ENCODE results near the gene CES1.
"Not testable (repeated sequence)": the region's sequence is repeated elsewhere in the genome, so short reads cannot be mapped to it uniquely, and the experiment has no call there.

Gene CES1

DNA sequence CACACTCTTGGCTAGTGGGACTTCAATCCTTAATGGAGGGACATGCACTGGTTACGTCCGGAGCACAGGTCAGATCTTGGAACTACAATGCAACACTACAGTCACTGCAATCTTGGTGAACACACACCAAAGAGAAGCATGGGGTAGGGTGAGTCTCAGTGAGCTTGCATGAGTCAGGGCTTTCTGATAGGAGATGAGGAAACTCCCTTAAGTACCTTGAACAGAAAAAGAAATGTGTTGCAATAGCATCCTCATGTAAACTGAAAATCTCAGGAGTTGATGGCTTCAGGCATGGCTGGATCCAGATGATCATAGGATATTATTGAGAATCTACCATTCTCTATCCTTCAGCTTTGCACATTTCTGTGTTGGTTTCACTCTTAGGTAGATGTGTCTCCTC, 54.1 kb downstream of the CES1 start:
- no peak for DNase-seq (ENCODE audit: low spot score)
- TF ChIP-seq, protein P1, sequence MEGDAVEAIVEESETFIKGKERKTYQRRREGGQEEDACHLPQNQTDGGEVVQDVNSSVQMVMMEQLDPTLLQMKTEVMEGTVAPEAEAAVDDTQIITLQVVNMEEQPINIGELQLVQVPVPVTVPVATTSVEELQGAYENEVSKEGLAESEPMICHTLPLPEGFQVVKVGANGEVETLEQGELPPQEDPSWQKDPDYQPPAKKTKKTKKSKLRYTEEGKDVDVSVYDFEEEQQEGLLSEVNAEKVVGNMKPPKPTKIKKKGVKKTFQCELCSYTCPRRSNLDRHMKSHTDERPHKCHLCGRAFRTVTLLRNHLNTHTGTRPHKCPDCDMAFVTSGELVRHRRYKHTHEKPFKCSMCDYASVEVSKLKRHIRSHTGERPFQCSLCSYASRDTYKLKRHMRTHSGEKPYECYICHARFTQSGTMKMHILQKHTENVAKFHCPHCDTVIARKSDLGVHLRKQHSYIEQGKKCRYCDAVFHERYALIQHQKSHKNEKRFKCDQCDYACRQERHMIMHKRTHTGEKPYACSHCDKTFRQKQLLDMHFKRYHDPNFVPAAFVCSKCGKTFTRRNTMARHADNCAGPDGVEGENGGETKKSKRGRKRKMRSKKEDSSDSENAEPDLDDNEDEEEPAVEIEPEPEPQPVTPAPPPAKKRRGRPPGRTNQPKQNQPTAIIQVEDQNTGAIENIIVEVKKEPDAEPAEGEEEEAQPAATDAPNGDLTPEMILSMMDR (IDR thresholded peaks at IDR 0.05; ENCODE audit: extremely low read depth, missing control alignments): no peak

DNA sequence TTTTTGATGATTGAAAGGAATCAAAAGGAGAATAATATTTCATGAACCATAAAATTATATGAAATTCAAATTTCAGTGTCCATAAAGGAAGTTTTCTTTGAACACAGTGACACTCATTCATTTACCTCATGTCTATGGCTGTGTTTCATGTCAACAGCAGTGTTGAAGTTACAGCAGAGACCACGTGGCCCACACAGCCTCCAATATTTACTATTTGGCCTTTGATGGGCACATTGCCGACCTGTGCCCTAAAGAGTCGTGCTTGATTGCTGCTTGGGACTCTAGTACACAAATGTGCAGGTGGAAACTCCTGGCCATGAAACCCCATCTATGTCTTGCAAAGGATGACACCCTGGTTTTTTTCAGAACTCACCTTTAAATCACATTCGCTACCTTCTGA, 57.0 kb downstream of the CES1 start:
- TF ChIP-seq, protein P1 (IDR thresholded peaks at IDR 0.05; ENCODE audit: extremely low read depth, missing control alignments): no peak
- DNase-seq (ENCODE audit: low spot score): no peak

DNA sequence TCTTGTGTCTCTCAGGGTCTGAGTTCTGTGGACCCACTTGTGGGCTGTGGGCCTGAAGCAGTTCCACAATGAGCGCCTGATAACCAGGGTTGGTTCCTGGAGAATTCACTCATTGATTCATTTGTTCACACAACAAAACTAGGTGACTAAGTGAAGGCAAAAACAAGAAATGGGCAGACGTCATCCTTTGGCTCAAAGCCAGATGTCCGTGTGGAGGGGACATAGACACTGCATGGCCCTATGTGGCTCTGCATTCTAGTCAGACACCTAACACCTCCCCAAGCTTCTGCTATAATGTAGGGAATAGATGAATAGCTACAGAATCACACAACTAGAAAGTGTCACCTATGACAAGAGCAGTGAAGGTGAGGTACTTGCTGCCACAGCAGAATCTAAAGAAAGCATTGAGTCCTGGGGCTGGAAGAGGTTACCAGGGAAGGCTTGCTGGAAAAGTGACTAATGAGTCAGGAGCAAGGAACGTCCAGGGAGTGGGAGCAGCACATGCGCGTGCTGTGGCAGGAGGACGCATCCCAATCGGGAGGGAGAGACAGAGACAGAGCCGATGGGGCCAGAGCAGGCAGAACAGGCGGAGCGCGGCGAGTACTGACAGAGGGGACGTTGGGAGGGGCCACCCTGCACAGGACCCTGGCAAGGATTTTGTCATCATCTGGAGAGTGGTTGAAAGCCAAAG, 58.9 kb downstream of the CES1 start:
- no peak for DNase-seq (ENCODE audit: low spot score)
- TF ChIP-seq, protein P1 (IDR thresholded peaks at IDR 0.05; ENCODE audit: extremely low read depth, missing control alignments): no peak

DNA sequence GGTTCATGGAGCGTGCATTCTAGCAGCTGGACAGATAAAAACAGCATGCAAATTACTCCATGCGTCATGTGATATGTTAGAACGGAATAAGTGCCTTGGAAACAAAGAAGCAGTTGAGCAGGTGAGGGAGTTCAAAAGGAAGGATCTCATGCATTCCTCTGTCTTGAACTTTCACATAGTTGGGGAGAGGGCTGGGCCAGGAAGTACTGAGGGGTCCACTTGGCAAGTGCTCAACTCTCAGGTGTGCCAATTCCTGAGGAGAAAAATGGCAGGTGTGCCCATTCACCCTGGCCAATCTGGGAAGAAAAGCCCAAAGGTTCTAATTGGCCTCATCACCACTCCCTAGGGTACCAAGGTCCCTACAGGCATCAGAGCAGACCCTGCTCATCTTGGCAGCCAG, 67.7 kb downstream of the CES1 start:
- no peak for DNase-seq (ENCODE audit: low spot score)
- TF ChIP-seq, protein P1 (IDR thresholded peaks at IDR 0.05; ENCODE audit: extremely low read depth, missing control alignments): no peak

DNA sequence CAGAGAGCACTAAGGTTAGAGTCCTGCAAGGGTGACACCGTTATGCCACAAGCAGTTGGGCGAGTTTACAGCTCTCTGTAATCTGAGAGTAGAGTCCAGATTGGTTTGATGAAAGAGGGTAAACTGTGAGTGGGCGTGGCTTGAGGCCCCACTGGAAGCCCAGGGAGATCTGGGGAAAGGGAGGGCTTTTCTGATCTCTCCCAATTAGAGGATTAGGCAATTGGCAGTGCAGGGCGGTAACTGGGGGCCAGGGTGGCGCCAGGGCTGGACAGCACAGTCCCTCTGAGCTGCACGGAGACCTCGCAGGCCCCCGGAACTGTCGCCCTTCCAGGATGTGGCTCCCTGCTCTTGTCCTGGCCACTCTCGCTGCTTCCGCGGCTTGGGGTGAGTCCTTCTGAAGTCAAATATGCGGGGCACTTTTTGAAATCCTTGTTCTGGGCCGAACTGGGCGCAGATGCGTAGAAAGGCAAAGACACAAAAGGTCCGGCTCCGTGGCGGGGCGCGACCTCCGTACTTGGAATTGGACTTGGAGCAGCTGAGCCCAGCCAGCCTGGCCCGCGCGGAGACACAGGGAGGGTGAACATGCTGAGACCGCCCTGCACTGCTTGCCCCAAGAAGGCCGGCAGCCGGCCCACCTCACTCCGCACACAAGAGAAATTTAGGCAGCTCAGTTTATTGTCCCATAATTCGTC, 72.4 kb downstream of the CES1 start:
- no peak for DNase-seq (ENCODE audit: low spot score)
- TF ChIP-seq, protein P1 (IDR thresholded peaks at IDR 0.05; ENCODE audit: extremely low read depth, missing control alignments): no peak

DNA sequence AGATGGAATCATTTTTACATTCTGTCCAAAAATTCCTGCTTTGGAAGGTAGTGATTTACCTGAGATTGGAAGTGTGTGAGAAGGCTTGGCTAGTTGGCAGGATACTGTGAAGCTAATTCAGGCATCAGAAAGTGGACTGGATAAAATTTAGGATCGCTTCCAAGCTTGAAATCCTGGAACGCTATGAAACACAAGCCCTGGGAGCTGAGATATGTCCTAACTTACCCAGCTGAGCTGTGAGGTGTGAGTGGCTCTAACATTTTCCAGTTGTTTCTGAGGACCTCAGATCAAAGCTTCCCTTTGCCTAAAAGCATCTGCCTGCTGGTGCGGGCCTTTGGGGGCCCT, 73.0 kb downstream of the CES1 start:
- DNase-seq (ENCODE audit: low spot score): not testable (repeated sequence)

DNA sequence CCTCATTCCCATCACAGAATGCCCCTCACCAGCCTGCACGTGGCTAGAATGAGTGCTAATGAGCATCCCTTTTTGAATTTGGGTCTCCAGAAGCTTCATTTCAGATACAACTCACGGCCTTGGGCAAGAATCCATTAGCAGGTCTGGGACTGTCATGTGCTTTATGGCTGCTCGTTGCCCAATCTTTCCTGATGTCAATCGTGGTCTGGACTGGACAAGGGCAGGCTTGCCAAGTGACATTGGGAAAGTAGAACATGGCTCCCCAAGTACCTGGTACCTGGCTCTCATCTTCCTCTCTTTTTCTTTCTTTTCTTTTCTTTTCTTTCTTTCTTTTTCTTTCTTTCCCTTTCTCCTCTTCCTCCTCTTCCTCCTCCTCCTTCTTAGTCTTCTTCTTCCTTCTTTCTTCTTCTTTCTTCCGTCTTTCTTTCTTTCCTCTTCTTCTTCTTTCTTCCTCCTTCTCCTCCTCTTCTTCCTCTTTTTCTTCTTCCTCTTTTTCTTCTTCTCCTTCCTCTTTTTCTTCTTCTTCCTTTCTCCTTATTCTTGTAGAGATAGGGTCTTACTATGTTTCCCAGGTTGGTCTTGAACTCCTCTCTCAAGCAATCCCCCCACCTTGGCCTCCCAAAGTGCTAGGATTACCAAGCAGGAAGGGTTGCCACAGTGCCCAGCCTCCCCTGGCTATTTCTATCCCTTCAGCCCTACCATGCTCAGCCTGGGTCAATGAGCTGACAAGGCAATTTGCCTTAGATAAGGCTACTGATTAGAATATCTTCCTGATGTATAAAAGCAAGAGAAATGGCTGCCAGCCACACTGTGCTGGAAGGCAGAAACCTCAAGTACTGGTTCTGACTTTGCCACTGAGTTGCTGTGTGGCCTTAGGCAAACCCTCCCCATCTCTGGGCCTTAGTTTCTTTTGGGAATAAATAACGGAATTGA, 75.0 kb downstream of the CES1 start:
- not testable (repeated sequence) for DNase-seq (ENCODE audit: low spot score)

DNA sequence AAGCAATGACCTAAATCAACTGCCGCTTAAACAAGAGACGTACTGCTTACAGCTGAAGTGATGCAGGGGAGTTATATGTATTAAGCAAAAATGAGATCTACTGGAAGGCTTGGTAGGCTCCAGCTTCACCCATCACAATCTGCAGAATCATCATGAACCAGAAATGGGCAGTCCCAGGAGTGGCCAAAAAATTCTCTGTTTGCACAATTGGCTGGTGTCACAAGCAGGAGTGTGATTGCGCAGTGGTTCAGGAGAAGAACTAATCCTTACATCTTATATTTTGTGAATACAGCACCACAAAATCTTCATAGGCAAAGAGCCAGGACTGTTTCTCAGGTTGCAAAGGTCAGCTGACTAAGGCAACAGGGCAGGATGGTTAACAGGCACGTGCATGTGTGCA, 75.9 kb downstream of the CES1 start:
- DNase-seq (ENCODE audit: low spot score): no peak
- TF ChIP-seq, protein P1 (IDR thresholded peaks at IDR 0.05; ENCODE audit: extremely low read depth, missing control alignments): no peak

All from GM20000 (cell line).